NT2/D1 (cell line): Measurements from ENCODE around the gene SERF2.
A peak's percentile ranks its signal among the peaks of the same experiment; 100 is the strongest.

ENCODE experiments used
- DNase-seq: peaks from one replicate; pipeline ENCODE4 v3.0.0-alpha.2; 2011; ENCODE audit warnings: low read depth, low spot score
- H3K27me3 ChIP-seq: 2 replicates; pipeline ENCODE4 v1.6.0; 2011; ENCODE audit warnings: mild to moderate bottlenecking; ENCODE audit not compliant: insufficient read length, insufficient read depth
- H3K36me3 ChIP-seq: 2 replicates; pipeline ENCODE4 v1.6.1; 2011; ENCODE audit warnings: mild to moderate bottlenecking, low read length, mixed read lengths; ENCODE audit not compliant: insufficient read depth, insufficient read length
- H3K4me1 ChIP-seq: 2 replicates; pipeline ENCODE4 v1.5.1; 2011; ENCODE audit not compliant: insufficient read depth, insufficient read length
- H3K4me3 ChIP-seq: 2 replicates; pipeline ENCODE4 v1.5.1; 2011; ENCODE audit warnings: low read depth; ENCODE audit not compliant: insufficient read length
- H3K9ac ChIP-seq: 2 replicates; pipeline ENCODE4 v1.6.0; 2011; ENCODE audit warnings: low read depth; ENCODE audit not compliant: insufficient read length
- H3K9me3 ChIP-seq: 2 replicates; pipeline ENCODE4 v1.5.1; 2011; ENCODE audit warnings: mild to moderate bottlenecking, low read length; ENCODE audit not compliant: insufficient read depth
- SUZ12 ChIP-seq: IDR thresholded peaks from 2 replicates; pipeline ENCODE4 v1.6.1; 2011; ENCODE audit not compliant: insufficient read length, insufficient read depth; ENCODE audit errors: extremely low read depth
- YY1 ChIP-seq: IDR thresholded peaks from 2 replicates; pipeline ENCODE4 v1.6.1; 2011; ENCODE audit not compliant: insufficient read length, insufficient read depth
- ZNF274 ChIP-seq: IDR thresholded peaks from 2 replicates; pipeline ENCODE4 v1.6.1; 2011; ENCODE audit warnings: mild to moderate bottlenecking, low read depth, low read length

Gene SERF2

GRCh38 chr15:43776718-43777266, 15.3 kb upstream of the SERF2 start, which contains the start of gene ELL3:
TSS of gene ELL3 (minus strand) at chr15:43776966. CDS start at chr15:43776901, 65 bp downstream.
- no peak for TF ChIP-seq SUZ12
- no peak for TF ChIP-seq ZNF274
- TF ChIP-seq YY1, result no peak

DNA sequence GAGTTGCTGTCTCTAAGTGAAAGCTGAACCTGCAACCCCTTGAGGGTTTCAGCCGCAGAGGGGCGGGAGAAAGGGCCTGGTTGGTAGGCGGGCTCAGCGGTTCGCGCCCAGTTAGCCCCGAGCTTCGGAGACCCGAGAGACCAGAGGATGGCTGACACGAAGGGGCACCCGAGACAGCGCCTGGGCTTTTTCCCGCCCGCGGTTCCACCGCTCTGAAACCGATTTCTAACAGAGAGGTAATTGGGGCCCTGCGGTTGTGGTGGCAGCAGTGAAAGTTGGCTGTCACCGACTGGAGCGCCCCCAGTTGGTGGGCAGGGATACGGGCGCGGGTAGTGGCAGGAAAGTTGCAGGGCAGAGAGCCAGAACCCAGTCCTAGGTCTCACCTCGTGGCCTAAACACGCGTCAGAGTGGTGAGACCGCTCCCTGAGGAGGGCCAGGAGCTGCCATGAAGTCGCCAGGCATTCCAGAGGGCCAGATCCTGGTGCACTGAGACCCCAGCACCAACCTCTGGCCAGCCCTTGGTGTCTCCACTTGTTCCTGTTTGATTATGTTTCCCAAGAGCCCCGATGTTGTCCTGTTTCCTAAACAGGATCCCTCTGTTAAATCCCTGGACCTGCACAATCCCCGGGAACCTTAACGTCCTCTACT, 14.7 kb upstream of the SERF2 start:
- Histone ChIP-seq H3K9ac (peak overlapping the region; percentile 80), H3K4me3 (peak overlapping the region; percentile 50)
- TF ChIP-seq YY1 (no peak), ZNF274 (no peak), SUZ12 (no peak)

More at GRCh38 chr15:43776718-43777266, 15.3 kb upstream of the SERF2 start, which contains the start of gene ELL3:
- Histone ChIP-seq H3K4me3 (peak within 1 kb of the TSS; percentile 67), H3K9me3 (no peaks in the 10 kb centered on the region), H3K36me3 (peaks cover 25% of the 10 kb centered on the region), H3K4me1 (peaks cover 8% of the 10 kb centered on the region), H3K27me3 (no peaks in the 10 kb centered on the region), H3K9ac (peak within 1 kb of the TSS; percentile 80)
- DNase-seq, result peak; percentile 30

DNA sequence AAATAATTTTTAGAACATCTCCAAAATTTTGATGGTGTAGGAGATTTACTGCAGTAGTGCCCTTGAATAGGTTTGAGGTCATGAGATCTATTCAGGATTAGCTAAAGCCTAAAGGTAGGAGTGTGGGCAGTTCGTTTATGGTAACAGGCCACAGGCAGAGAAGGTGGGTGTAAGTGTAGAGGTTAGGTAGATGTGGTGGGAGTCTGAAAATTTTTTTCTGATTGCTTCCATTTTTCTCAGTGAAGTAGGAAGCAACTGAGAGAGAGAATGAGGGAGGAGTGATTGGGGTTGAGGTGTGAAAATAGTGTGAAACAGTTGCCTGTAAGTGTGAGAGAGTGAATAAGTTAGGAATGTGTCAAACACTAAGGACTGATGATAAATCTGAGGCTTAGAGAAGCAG, 13.1 kb upstream of the SERF2 start:
- Histone ChIP-seq H3K9ac (no peak overlapping the region), H3K36me3 (peaks cover 4% of the 10 kb centered on the region), H3K4me3 (no peak overlapping the region), H3K9me3 (no peaks in the 10 kb centered on the region), H3K27me3 (no peaks in the 10 kb centered on the region), H3K4me1 (peaks cover 8% of the 10 kb centered on the region)
- TF ChIP-seq ZNF274 (no peak), SUZ12 (no peak), YY1 (no peak)
- no peak for DNase-seq

More for the DNA sequence above, 14.7 kb upstream of the SERF2 start:
- Histone ChIP-seq H3K36me3 (peaks cover 21% of the 10 kb centered on the region), H3K9me3 (no peaks in the 10 kb centered on the region), H3K27me3 (no peaks in the 10 kb centered on the region), H3K4me1 (peaks cover 8% of the 10 kb centered on the region)
- DNase-seq, result peak; percentile 38

- no peak for DNase-seq
- Histone ChIP-seq H3K4me3 (no peak overlapping the region), H3K36me3 (peaks cover 17% of the 10 kb centered on the region), H3K9me3 (no peaks in the 10 kb centered on the region), H3K9ac (no peak overlapping the region), H3K27me3 (no peaks in the 10 kb centered on the region), H3K4me1 (peaks cover 4% of the 10 kb centered on the region)
- no peak for TF ChIP-seq ZNF274
- TF ChIP-seq SUZ12, result no peak
- no peak for TF ChIP-seq YY1
Observed at GRCh38 chr15:43789409-43789808, 2.7 kb upstream of the SERF2 start.

GRCh38 chr15:43792761-43793476, 799 bp downstream of the SERF2 start:
- Histone ChIP-seq H3K4me3 (peak overlapping the region; percentile 92), H3K27me3 (no peaks in the 10 kb centered on the region), H3K9me3 (no peaks in the 10 kb centered on the region), H3K36me3 (peaks cover 45% of the 10 kb centered on the region), H3K4me1 (peaks cover 9% of the 10 kb centered on the region), H3K9ac (peak overlapping the region; percentile 97)
- DNase-seq, result no peak
- TF ChIP-seq ZNF274 (no peak), YY1 (no peak), SUZ12 (no peak)

GRCh38 chr15:43793647-43794046, 1.5 kb downstream of the SERF2 start:
- peaks cover 9% of the 10 kb centered on the region for H3K4me1 ChIP-seq
- no peak for TF ChIP-seq SUZ12
- no peak for TF ChIP-seq ZNF274
- TF ChIP-seq YY1, result no peak
- H3K27me3 ChIP-seq, result no peaks in the 10 kb centered on the region
- peak overlapping the region; percentile 92 for H3K4me3 ChIP-seq
- DNase-seq, result no peak
- peaks cover 48% of the 10 kb centered on the region for H3K36me3 ChIP-seq
- H3K9me3 ChIP-seq, result no peaks in the 10 kb centered on the region
- peak overlapping the region; percentile 97 for H3K9ac ChIP-seq

DNA sequence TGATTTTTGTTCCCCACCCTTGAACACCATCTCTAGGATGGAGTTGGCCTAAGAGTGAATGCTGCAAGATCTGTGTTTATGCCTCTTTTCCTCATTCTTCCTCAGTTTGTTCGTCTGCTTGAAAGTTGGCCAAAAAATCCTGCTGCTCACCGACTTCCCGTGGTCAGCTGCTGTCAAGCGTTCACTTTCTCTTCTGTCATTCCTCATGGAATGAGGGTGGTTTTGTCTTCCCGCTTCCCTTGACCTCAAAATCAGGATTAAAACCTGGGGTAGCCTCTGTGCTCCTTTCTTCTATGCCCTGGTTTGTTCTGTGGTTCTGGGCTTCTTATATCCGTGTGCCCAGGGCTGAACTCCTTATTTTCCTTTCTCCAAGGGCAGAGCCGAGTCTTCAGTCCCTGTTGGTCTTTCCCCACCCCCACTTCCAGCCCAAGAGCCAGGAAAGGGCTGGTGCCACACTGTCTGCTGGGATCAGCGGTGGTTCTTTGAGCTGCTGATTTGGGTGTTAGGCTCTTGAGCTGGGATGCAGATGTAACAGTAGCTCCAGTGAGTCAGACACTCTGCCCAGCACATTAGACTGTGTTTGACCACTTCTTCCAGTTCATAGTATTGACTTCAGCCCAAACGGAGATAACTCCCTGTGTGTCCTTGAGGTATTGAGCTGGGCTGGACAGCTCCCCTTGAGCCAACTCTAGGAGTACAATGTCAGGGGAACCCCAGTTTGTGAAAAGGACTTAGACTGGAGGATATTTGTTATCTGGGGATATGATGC, 2.3 kb downstream of the SERF2 start:
- Histone ChIP-seq H3K4me1 (peaks cover 9% of the 10 kb centered on the region), H3K36me3 (peaks cover 56% of the 10 kb centered on the region), H3K4me3 (peak overlapping the region; percentile 8), H3K9me3 (no peaks in the 10 kb centered on the region), H3K27me3 (no peaks in the 10 kb centered on the region), H3K9ac (no peak overlapping the region)
- no peak for DNase-seq
- TF ChIP-seq YY1 (no peak), SUZ12 (no peak), ZNF274 (no peak)
